ENCODE data around the gene PIGQ. TPM values are rescaled to one million over a fixed set of nuclear protein-coding genes. Genes with fewer than 3 reads are reported as not detected.
A peak's percentile ranks its signal among the peaks of the same experiment; 100 is the strongest.

The PIGQ gene
- total and polyA plus RNA-seq, 2 of the 13 experiments (the other 11 are each of a cell fraction or from before 2014, with no cell fraction given): 7.7 to 19.7 TPM

GRCh38 chr16:588889-589657, 19.3 kb downstream of the PIGQ start (continued):
- TF ChIP-seq THAP9 (CRISPR knock-in tag; IDR thresholded peaks at IDR 0.05; ENCODE audit: borderline replicate concordance) (peak; percentile 51; the same call in 1 of the 2 replicates), NCOA5 (CRISPR knock-in tag; IDR thresholded peaks at IDR 0.05) (no peak), ATF6 (CRISPR knock-in tag; conservative IDR thresholded peaks at IDR 0.05) (no peak), SUZ12 (IDR thresholded peaks at IDR 0.05; ENCODE audit: low read depth, low read length) (no peak), ZNF124 (CRISPR knock-in tag; IDR thresholded peaks at IDR 0.05) (0 out of 2 replicates have a peak, but pooled peaks have one; percentile 65), ZSCAN21 (CRISPR knock-in tag; IDR thresholded peaks at IDR 0.05; ENCODE audit: borderline replicate concordance) (peak; percentile 61; the same call in 1 of the 2 replicates), ZNF441 (CRISPR knock-in tag; IDR thresholded peaks at IDR 0.05; ENCODE audit: borderline replicate concordance) (0 out of 2 replicates have a peak, but pooled peaks have one; percentile 28), HINFP (CRISPR knock-in tag; IDR thresholded peaks at IDR 0.05; ENCODE audit: low read depth) (0 out of 2 replicates have a peak, but pooled peaks have one; percentile 10), ZBTB40 (IDR thresholded peaks at IDR 0.05) (peak; percentile 63), ZBTB40 (CRISPR knock-in tag; IDR thresholded peaks at IDR 0.05) (no peak; the same call in 1 of the 2 replicates), HES4 (CRISPR knock-in tag; IDR thresholded peaks at IDR 0.05; ENCODE audit: borderline replicate concordance) (peak; percentile 24; the same call in 1 of the 2 replicates), IKZF4 (CRISPR knock-in tag; IDR thresholded peaks at IDR 0.05; ENCODE audit: borderline replicate concordance, low read depth, not compliant biosample characterization) (no peak)

All from HepG2 (cell line).